Measurements from ENCODE around the gene ARG2.

GRCh38 chr14:67574156-67574555, 45.6 kb upstream of the ARG2 start:
- TF ChIP-seq CTCF (IDR thresholded peaks at IDR 0.05; ENCODE audit: low read depth, low read length, missing input control) = no peak
- TF ChIP-seq GABPA (IDR thresholded peaks at IDR 0.05 in 1 of 2, conservative IDR thresholded peaks at IDR 0.05 in 1 of 2) = no peak
- TF ChIP-seq, protein P1, sequence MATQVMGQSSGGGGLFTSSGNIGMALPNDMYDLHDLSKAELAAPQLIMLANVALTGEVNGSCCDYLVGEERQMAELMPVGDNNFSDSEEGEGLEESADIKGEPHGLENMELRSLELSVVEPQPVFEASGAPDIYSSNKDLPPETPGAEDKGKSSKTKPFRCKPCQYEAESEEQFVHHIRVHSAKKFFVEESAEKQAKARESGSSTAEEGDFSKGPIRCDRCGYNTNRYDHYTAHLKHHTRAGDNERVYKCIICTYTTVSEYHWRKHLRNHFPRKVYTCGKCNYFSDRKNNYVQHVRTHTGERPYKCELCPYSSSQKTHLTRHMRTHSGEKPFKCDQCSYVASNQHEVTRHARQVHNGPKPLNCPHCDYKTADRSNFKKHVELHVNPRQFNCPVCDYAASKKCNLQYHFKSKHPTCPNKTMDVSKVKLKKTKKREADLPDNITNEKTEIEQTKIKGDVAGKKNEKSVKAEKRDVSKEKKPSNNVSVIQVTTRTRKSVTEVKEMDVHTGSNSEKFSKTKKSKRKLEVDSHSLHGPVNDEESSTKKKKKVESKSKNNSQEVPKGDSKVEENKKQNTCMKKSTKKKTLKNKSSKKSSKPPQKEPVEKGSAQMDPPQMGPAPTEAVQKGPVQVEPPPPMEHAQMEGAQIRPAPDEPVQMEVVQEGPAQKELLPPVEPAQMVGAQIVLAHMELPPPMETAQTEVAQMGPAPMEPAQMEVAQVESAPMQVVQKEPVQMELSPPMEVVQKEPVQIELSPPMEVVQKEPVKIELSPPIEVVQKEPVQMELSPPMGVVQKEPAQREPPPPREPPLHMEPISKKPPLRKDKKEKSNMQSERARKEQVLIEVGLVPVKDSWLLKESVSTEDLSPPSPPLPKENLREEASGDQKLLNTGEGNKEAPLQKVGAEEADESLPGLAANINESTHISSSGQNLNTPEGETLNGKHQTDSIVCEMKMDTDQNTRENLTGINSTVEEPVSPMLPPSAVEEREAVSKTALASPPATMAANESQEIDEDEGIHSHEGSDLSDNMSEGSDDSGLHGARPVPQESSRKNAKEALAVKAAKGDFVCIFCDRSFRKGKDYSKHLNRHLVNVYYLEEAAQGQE (IDR thresholded peaks at IDR 0.05) = no peak
- TF ChIP-seq RXRA (IDR thresholded peaks at IDR 0.05) = no peak
- TF ChIP-seq, protein P2, sequence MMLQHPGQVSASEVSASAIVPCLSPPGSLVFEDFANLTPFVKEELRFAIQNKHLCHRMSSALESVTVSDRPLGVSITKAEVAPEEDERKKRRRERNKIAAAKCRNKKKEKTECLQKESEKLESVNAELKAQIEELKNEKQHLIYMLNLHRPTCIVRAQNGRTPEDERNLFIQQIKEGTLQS (IDR thresholded peaks at IDR 0.05) = no peak
- TF ChIP-seq SP1 (IDR thresholded peaks at IDR 0.05) = no peak
- no peak for TF ChIP-seq FOXA1 (IDR thresholded peaks at IDR 0.05)
- no peak for TF ChIP-seq TAF1 (conservative IDR thresholded peaks at IDR 0.05)
- no peak for TF ChIP-seq JUND (IDR thresholded peaks at IDR 0.05)
- TF ChIP-seq, protein P3, sequence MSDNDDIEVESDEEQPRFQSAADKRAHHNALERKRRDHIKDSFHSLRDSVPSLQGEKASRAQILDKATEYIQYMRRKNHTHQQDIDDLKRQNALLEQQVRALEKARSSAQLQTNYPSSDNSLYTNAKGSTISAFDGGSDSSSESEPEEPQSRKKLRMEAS (IDR thresholded peaks at IDR 0.05) = no peak

Measured in liver (tissue), 3 donors.